Ishikawa (cell line): ENCODE data around the gene INPP5K.

Experiments used
- CEBPB ChIP-seq: IDR thresholded peaks from 2 replicates; pipeline ENCODE4 v1.6.1; 2012
- CREB1 ChIP-seq: IDR thresholded peaks from 2 replicates; pipeline ENCODE4 v1.6.1; 2012; ENCODE audit warnings: low read depth
- EGR1 ChIP-seq: IDR thresholded peaks from 2 replicates; pipeline ENCODE4 v1.6.1; 2012
- EP300 ChIP-seq: IDR thresholded peaks from 2 replicates; pipeline ENCODE4 v1.6.1; 2012; ENCODE audit warnings: borderline replicate concordance
- FOXM1 ChIP-seq: IDR thresholded peaks from 2 replicates; pipeline ENCODE4 v1.6.1; 2012; ENCODE audit warnings: low read depth, borderline replicate concordance
- MAX ChIP-seq: IDR thresholded peaks from 2 replicates; pipeline ENCODE4 v1.6.1; 2012
- NFIC ChIP-seq: IDR thresholded peaks from 2 replicates; pipeline ENCODE4 v1.6.1; 2012
- RAD21 ChIP-seq: IDR thresholded peaks from 2 replicates; pipeline ENCODE4 v1.6.1; 2012; ENCODE audit warnings: low read depth
- REST ChIP-seq: IDR thresholded peaks from 2 replicates; pipeline ENCODE4 v1.6.1; 2012; ENCODE audit warnings: low read depth, mild to moderate bottlenecking
- TAF1 ChIP-seq: IDR thresholded peaks from 2 replicates; pipeline ENCODE4 v1.6.1; 2012; ENCODE audit warnings: low read depth, mild to moderate bottlenecking
- TCF12 ChIP-seq: IDR thresholded peaks from 2 replicates; pipeline ENCODE4 v1.6.1; 2012; ENCODE audit warnings: low read depth
- TEAD4 ChIP-seq: IDR thresholded peaks from 2 replicates; pipeline ENCODE4 v1.6.1; 2012
- USF1 ChIP-seq: IDR thresholded peaks from 2 replicates; pipeline ENCODE4 v1.6.1; 2012
- YY1 ChIP-seq: IDR thresholded peaks from 2 replicates; pipeline ENCODE4 v1.6.1; 2012; ENCODE audit warnings: low read depth
- ZBTB7A ChIP-seq: IDR thresholded peaks from 2 replicates; pipeline ENCODE4 v1.6.1; 2012; ENCODE audit warnings: low read depth

INPP5K gene

GRCh38 chr17:1460233-1460632, 56.2 kb downstream of the INPP5K start:
- TF ChIP-seq TAF1 (no peak), TEAD4 (no peak), CEBPB (no peak), ZBTB7A (no peak), YY1 (no peak), EGR1 (no peak), REST (no peak), NFIC (no peak), FOXM1 (no peak), CREB1 (no peak)

GRCh38 chr17:1455797-1456599, 60.4 kb downstream of the INPP5K start, which contains the start of gene CRK:
TSS of gene CRK (minus strand) at chr17:1456232. CDS start at chr17:1456117, 115 bp downstream.
- peak; percentile 17; the same call in 1 of the 2 replicates for TF ChIP-seq TEAD4
- peak; percentile 99 for TF ChIP-seq YY1
- no peak for TF ChIP-seq REST
- TF ChIP-seq TCF12: 0 out of 2 replicates have a peak, but pooled peaks have one; percentile 12
- no peak; the same call in 1 of the 2 replicates for TF ChIP-seq TAF1
- TF ChIP-seq ZBTB7A: no peak
- no peak for TF ChIP-seq RAD21
- TF ChIP-seq FOXM1: no peak
- peak; percentile 91 for TF ChIP-seq EGR1
- TF ChIP-seq EP300: peak; percentile 9; the same call in 1 of the 2 replicates
- no peak for TF ChIP-seq USF1
- TF ChIP-seq CEBPB: no peak
- no peak for TF ChIP-seq NFIC
- peak; percentile 82 for TF ChIP-seq CREB1
- TF ChIP-seq MAX: no peak

GRCh38 chr17:1455291-1455796, 61.1 kb downstream of the INPP5K start:
- TF ChIP-seq ZBTB7A: peak; percentile 83; the same call in 1 of the 2 replicates
- no peak; the same call in 1 of the 2 replicates for TF ChIP-seq NFIC
- TF ChIP-seq YY1: no peak
- TF ChIP-seq REST: no peak
- peak; percentile 12; the same call in 1 of the 2 replicates for TF ChIP-seq RAD21
- no peak; the same call in 1 of the 2 replicates for TF ChIP-seq TAF1
- no peak for TF ChIP-seq CREB1
- TF ChIP-seq TCF12: no peak

- TF ChIP-seq ZBTB7A (no peak), RAD21 (no peak), USF1 (no peak), NFIC (no peak), YY1 (no peak), TEAD4 (no peak), REST (no peak), MAX (no peak), EP300 (no peak), CEBPB (no peak), CREB1 (no peak), TAF1 (no peak), FOXM1 (no peak), TCF12 (no peak), EGR1 (no peak)
Measured at GRCh38 chr17:1454541-1454940, 61.9 kb downstream of the INPP5K start.
